Astrocyte of the cerebellum (primary cell): ENCODE data around the gene GLRX5.

Source experiments
- DNase-seq: peaks from one replicate; pipeline ENCODE4 v3.0.0-alpha.2; 2011; ENCODE audit warnings: low read depth
- H3K4me3 ChIP-seq: 2 replicates; pipeline ENCODE4 v1.5.1; 2011; ENCODE audit warnings: mild to moderate bottlenecking, low read depth, low read length, moderate library complexity
- in situ Hi-C: cut with HindIII; loops from 2 replicates; pipeline ENCODE4 v1.10.0; 2017; ENCODE audit warnings: low sequenced_read_pairs
- TF ChIP-seq, protein P1 (sequence below): IDR thresholded peaks from 2 replicates; pipeline ENCODE4 v1.5.1; 2012; ENCODE audit warnings: low read length, low read depth, moderate library complexity, mild to moderate bottlenecking; ENCODE audit errors: missing control alignments

Gene GLRX5

DNA sequence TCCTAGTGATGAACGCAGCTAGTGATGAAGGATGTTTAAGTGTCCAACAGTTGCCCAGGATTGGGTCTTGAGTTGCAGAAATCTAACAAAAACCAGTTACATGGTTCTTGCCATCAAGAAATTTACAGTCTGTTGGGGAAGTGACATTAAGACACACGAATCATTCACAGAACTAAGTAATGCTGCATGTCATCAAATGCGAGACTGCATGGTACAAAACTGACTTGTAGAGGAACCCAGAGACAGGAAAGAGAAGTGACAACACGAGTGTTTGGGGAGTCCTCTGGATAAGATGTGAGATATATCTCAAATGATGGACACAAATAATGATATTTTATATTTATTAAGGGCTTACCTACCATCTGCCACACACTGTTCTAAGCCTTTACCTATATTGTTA, 12.3 kb upstream of the GLRX5 start:
- in situ Hi-C loops = no loop called here
- no peak for DNase-seq
- TF ChIP-seq, protein P1, sequence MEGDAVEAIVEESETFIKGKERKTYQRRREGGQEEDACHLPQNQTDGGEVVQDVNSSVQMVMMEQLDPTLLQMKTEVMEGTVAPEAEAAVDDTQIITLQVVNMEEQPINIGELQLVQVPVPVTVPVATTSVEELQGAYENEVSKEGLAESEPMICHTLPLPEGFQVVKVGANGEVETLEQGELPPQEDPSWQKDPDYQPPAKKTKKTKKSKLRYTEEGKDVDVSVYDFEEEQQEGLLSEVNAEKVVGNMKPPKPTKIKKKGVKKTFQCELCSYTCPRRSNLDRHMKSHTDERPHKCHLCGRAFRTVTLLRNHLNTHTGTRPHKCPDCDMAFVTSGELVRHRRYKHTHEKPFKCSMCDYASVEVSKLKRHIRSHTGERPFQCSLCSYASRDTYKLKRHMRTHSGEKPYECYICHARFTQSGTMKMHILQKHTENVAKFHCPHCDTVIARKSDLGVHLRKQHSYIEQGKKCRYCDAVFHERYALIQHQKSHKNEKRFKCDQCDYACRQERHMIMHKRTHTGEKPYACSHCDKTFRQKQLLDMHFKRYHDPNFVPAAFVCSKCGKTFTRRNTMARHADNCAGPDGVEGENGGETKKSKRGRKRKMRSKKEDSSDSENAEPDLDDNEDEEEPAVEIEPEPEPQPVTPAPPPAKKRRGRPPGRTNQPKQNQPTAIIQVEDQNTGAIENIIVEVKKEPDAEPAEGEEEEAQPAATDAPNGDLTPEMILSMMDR = no peak
- H3K4me3 ChIP-seq = no peak overlapping the region

GRCh38 chr14:95523051-95523814, 11.6 kb upstream of the GLRX5 start:
- H3K4me3 ChIP-seq = no peak overlapping the region
- in situ Hi-C loops = no loop called here
- TF ChIP-seq, protein P1 = no peak
- no peak for DNase-seq

GRCh38 chr14:95523815-95524448, 10.9 kb upstream of the GLRX5 start:
- H3K4me3 ChIP-seq = no peak overlapping the region
- in situ Hi-C loops = no loop called here
- no peak for DNase-seq
- TF ChIP-seq, protein P1 = no peak

DNA sequence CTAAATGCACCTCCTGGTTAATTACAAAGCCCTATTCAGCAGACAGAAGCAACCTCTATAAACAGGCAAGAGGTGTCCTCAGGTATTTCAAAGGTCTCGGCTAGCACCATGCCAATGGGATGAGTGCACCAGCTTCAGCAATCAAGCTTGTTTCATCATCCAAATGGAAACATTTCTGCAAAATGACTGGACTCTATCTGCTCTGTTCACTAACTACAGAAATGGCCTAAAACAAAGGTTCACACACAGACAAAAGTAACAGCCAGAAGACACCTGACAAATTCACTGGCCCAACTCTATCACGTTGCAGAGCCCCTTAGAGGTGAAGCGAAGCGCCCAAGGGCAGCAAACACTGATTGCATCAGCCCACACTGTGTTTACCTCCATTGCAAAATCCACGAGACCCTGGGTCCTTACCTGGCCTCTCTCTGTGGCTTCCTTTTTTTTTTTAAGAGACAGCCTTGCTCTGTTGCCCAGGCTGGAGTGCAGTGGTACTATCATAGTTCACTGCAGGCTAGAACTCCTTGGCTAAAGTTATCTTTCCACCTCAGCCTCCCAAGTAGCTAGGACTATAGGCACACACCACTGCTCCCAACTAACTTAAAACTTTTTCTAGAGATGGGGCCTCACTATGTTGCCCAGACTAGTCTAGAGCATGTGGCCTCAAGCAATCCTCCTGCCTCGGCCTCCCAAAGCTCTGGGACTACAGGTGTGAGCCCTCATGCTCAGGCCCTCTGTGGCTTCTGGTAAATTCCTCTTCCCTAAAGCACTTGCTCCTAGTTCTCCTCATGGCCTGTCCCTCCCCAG, 9.9 kb upstream of the GLRX5 start:
- no peak for DNase-seq
- in situ Hi-C loops = no loop called here
- H3K4me3 ChIP-seq = no peak overlapping the region
- TF ChIP-seq, protein P1 = no peak

DNA sequence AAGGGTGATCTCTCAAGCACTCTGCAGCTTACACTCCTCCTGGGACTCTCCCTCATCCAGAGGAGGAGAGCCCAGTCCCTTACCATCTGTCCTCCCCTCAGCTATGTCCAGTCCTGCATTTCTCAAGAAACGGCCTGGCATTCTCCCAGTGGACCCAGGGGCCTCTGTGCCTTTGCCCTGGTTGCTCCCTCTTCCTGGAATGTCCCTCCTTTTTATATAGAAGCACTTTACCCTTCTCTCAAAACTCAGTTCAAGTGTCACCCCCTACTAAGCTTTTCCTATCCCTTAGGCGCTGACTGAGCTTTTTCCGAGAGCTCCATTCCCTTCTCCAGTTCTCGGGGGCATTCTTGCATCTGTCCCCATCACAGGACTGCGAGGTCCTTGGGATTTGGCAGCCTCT, 8.9 kb upstream of the GLRX5 start:
- no peak for DNase-seq
- in situ Hi-C loops = no loop called here
- TF ChIP-seq, protein P1 = no peak
- H3K4me3 ChIP-seq = no peak overlapping the region
